WTC11 (cell line): ENCODE measurements around the gene LIN7B.
"Not testable (repeated sequence)": the region's sequence is repeated elsewhere in the genome, so short reads cannot be mapped to it uniquely, and the experiment has no call there.

Experiments
- CBFB ChIP-seq: sonication (generic); formaldehyde crosslinking; IDR thresholded peaks from 2 replicates; pipeline ENCODE4 v1.8.1; 2022; ENCODE audit warnings: mild to moderate bottlenecking, low read depth, missing genetic modification reagents
- ETV6 ChIP-seq: sonication (generic); formaldehyde crosslinking; IDR thresholded peaks from 2 replicates; pipeline ENCODE4 v1.8.1; 2022; ENCODE audit warnings: mild to moderate bottlenecking, missing genetic modification reagents
- FOXJ3 ChIP-seq: sonication (generic); formaldehyde crosslinking; IDR thresholded peaks from 2 replicates; pipeline ENCODE4 v1.9.0; 2021; ENCODE audit warnings: missing genetic modification reagents, mild to moderate bottlenecking, borderline replicate concordance
- JAZF1 ChIP-seq: fragments of 250-450 bp; sonication (Bioruptor Pico); IDR thresholded peaks from 2 replicates; pipeline ENCODE4 v1.9.0; 2021; ENCODE audit warnings: moderate library complexity, mild to moderate bottlenecking, inconsistent platforms
- JUN ChIP-seq: sonication (generic); formaldehyde crosslinking; IDR thresholded peaks from 2 replicates; pipeline ENCODE4 v1.8.0; 2023; ENCODE audit warnings: mild to moderate bottlenecking, missing genetic modification reagents
- MXD4 ChIP-seq: fragments of 250-450 bp; sonication (Bioruptor Pico); IDR thresholded peaks from 2 replicates; pipeline ENCODE4 v1.8.0; 2021; ENCODE audit warnings: mild to moderate bottlenecking, moderate library complexity, borderline replicate concordance
- TF ChIP-seq, protein P1 (sequence below): fragments of 200-600 bp; IDR thresholded peaks from 2 replicates; pipeline ENCODE4 v1.8.0; 2022; ENCODE audit warnings: antibody characterized with exemption
- TF ChIP-seq, protein P2 (sequence below): sonication (generic); formaldehyde crosslinking; IDR thresholded peaks from 2 replicates; pipeline ENCODE4 v1.8.1; 2023; ENCODE audit warnings: mild to moderate bottlenecking, missing genetic modification reagents, moderate library complexity
- TF ChIP-seq, protein P3 (sequence below): sonication (generic); formaldehyde crosslinking; IDR thresholded peaks from 2 replicates; pipeline ENCODE4 v1.8.1; 2023; ENCODE audit warnings: mild to moderate bottlenecking, missing genetic modification reagents, borderline replicate concordance

DNA sequence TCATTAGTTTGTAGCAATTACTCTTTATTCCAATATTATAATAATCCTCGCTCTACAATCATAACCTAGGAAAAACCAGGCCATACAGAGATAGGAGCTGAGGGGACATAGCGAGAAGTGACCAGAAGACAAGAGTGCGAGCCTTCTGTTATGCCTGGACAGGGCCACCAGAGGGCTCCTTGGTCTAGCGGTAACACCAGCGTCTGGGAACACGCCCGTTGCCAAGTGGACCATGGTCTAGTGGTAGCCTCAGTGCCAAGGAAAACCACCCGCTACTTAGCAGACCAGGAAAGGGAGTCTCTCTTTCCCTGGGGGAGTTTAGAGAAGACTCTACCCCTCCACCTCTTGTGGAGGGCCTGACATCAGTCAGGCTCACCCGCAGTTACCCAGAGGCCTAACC, 39.3 kb upstream of the LIN7B start:
- TF ChIP-seq, protein P1, sequence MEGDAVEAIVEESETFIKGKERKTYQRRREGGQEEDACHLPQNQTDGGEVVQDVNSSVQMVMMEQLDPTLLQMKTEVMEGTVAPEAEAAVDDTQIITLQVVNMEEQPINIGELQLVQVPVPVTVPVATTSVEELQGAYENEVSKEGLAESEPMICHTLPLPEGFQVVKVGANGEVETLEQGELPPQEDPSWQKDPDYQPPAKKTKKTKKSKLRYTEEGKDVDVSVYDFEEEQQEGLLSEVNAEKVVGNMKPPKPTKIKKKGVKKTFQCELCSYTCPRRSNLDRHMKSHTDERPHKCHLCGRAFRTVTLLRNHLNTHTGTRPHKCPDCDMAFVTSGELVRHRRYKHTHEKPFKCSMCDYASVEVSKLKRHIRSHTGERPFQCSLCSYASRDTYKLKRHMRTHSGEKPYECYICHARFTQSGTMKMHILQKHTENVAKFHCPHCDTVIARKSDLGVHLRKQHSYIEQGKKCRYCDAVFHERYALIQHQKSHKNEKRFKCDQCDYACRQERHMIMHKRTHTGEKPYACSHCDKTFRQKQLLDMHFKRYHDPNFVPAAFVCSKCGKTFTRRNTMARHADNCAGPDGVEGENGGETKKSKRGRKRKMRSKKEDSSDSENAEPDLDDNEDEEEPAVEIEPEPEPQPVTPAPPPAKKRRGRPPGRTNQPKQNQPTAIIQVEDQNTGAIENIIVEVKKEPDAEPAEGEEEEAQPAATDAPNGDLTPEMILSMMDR = not testable (repeated sequence)
- TF ChIP-seq, protein P2, sequence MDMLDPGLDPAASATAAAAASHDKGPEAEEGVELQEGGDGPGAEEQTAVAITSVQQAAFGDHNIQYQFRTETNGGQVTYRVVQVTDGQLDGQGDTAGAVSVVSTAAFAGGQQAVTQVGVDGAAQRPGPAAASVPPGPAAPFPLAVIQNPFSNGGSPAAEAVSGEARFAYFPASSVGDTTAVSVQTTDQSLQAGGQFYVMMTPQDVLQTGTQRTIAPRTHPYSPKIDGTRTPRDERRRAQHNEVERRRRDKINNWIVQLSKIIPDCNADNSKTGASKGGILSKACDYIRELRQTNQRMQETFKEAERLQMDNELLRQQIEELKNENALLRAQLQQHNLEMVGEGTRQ (CRISPR knock-in tag) = not testable (repeated sequence)
- TF ChIP-seq, protein P3, sequence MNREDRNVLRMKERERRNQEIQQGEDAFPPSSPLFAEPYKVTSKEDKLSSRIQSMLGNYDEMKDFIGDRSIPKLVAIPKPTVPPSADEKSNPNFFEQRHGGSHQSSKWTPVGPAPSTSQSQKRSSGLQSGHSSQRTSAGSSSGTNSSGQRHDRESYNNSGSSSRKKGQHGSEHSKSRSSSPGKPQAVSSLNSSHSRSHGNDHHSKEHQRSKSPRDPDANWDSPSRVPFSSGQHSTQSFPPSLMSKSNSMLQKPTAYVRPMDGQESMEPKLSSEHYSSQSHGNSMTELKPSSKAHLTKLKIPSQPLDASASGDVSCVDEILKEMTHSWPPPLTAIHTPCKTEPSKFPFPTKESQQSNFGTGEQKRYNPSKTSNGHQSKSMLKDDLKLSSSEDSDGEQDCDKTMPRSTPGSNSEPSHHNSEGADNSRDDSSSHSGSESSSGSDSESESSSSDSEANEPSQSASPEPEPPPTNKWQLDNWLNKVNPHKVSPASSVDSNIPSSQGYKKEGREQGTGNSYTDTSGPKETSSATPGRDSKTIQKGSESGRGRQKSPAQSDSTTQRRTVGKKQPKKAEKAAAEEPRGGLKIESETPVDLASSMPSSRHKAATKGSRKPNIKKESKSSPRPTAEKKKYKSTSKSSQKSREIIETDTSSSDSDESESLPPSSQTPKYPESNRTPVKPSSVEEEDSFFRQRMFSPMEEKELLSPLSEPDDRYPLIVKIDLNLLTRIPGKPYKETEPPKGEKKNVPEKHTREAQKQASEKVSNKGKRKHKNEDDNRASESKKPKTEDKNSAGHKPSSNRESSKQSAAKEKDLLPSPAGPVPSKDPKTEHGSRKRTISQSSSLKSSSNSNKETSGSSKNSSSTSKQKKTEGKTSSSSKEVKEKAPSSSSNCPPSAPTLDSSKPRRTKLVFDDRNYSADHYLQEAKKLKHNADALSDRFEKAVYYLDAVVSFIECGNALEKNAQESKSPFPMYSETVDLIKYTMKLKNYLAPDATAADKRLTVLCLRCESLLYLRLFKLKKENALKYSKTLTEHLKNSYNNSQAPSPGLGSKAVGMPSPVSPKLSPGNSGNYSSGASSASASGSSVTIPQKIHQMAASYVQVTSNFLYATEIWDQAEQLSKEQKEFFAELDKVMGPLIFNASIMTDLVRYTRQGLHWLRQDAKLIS (CRISPR knock-in tag) = not testable (repeated sequence)
- TF ChIP-seq JAZF1, JUN, FOXJ3, MXD4, ETV6, CBFB (CRISPR knock-in tag): not testable (repeated sequence)
